Nephron progenitor cell (in vitro differentiated cells): ENCODE data around the gene RBP3.

ENCODE experiments used
- DNase-seq: peaks from one replicate; pipeline ENCODE4 v3.0.0; 2021
- H3K27ac Mint-ChIP-seq: 2 replicates; pipeline ENCODE4 v1.8.0; 2021; ENCODE audit warnings: mild to moderate bottlenecking, moderate library complexity, mixed read lengths
- H3K27me3 Mint-ChIP-seq: 2 replicates; pipeline ENCODE4 v1.8.0; 2021; ENCODE audit warnings: mild to moderate bottlenecking, low read depth, mixed read lengths; ENCODE audit not compliant: poor library complexity
- H3K36me3 Mint-ChIP-seq: 2 replicates; pipeline ENCODE4 v1.8.0; 2021; ENCODE audit warnings: low read depth, mixed read lengths
- H3K4me1 Mint-ChIP-seq: 2 replicates; pipeline ENCODE4 v1.8.0; 2021; ENCODE audit warnings: mixed read lengths
- H3K4me3 Mint-ChIP-seq: 2 replicates; pipeline ENCODE4 v1.8.0; 2021; ENCODE audit warnings: mild to moderate bottlenecking, moderate library complexity, mixed read lengths
- H3K9me3 Mint-ChIP-seq: 2 replicates; pipeline ENCODE4 v1.8.0; 2021; ENCODE audit warnings: mild to moderate bottlenecking, moderate library complexity, mixed read lengths
- TF ChIP-seq, protein P1 (sequence below): fragments of 200-600 bp; sonication (generic); IDR thresholded peaks from 2 replicates; pipeline ENCODE4 v1.5.0; 2021; ENCODE audit warnings: antibody characterized with exemption

The RBP3 gene

DNA sequence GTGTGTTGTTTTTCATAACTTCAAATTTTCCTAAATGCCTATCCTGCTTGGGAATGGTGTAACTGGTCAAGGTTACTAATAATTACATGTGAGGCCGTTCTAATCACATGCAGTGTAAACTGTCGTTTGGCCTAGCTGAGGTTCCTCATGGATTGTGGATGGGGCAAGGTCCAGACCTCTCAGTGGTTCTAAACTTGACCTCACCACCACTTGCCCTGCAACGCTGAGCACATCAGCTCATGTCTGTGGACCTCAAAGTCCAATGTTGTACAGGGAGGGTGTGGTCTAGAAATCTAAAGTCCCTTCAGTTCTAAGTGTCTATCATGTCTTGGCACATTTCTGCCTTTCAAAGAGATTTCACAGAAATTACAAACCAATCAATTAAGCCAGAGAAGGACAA, 15.6 kb downstream of the RBP3 start:
- TF ChIP-seq, protein P1, sequence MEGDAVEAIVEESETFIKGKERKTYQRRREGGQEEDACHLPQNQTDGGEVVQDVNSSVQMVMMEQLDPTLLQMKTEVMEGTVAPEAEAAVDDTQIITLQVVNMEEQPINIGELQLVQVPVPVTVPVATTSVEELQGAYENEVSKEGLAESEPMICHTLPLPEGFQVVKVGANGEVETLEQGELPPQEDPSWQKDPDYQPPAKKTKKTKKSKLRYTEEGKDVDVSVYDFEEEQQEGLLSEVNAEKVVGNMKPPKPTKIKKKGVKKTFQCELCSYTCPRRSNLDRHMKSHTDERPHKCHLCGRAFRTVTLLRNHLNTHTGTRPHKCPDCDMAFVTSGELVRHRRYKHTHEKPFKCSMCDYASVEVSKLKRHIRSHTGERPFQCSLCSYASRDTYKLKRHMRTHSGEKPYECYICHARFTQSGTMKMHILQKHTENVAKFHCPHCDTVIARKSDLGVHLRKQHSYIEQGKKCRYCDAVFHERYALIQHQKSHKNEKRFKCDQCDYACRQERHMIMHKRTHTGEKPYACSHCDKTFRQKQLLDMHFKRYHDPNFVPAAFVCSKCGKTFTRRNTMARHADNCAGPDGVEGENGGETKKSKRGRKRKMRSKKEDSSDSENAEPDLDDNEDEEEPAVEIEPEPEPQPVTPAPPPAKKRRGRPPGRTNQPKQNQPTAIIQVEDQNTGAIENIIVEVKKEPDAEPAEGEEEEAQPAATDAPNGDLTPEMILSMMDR: no peak
- Mint-ChIP-seq H3K9me3 (no peaks in the 10 kb centered on the region), H3K27ac (no peak overlapping the region), H3K4me1 (peaks cover 26% of the 10 kb centered on the region), H3K4me3 (no peak overlapping the region), H3K27me3 (peaks cover 21% of the 10 kb centered on the region), H3K36me3 (no peaks in the 10 kb centered on the region)
- DNase-seq: no peak

DNA sequence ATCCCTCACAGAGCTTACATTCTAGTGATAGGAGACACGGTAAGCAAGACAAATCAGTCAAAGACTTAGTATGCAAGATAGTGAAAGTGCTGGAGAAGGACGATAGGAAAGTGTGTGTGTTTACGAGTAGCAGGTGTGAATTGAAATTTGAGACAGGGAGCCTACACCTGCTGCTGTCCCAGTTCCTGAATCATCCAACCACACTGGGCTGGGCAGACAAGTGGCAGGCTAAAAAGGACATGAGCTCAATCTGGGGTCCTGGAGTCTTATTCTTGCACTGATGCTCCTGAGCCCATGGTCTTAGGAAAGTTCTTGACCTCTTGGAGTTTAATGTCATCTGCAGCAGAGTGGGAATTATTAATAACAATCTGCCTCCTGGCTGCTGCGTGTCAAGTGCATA, 16.2 kb downstream of the RBP3 start:
- no peaks in the 10 kb centered on the region for H3K36me3 Mint-ChIP-seq

DNA sequence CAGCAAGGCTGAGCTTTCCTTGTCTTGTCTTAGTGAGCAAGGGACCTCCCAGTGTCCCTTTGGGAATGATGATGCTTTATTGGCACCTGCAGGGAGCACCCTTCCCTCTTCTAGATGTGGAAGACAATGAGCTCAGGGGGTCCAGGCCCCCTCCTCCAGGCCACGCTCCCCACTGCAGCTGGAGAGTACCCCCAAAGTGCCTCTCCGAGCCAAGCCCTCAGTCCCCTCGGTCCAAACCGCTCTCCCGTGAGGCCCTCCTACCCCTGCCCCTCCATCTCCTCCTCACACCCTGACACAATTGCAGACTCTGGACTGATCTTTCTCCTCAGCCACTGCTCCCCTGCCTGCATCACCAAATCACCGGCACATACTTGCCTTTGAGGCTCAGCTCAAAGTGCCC, 16.7 kb downstream of the RBP3 start:
- no peak overlapping the region for H3K4me3 Mint-ChIP-seq
- no peaks in the 10 kb centered on the region for H3K36me3 Mint-ChIP-seq
- H3K27ac Mint-ChIP-seq: no peak overlapping the region
- H3K9me3 Mint-ChIP-seq: no peaks in the 10 kb centered on the region
- TF ChIP-seq, protein P1: no peak
- peaks cover 34% of the 10 kb centered on the region for H3K4me1 Mint-ChIP-seq
- no peak for DNase-seq
- peaks cover 21% of the 10 kb centered on the region for H3K27me3 Mint-ChIP-seq

More for the DNA sequence above, 16.2 kb downstream of the RBP3 start:
- TF ChIP-seq, protein P1: no peak
- Mint-ChIP-seq H3K27ac (no peak overlapping the region), H3K9me3 (no peaks in the 10 kb centered on the region), H3K4me1 (peaks cover 29% of the 10 kb centered on the region), H3K4me3 (no peak overlapping the region), H3K27me3 (peaks cover 21% of the 10 kb centered on the region)
- no peak for DNase-seq

DNA sequence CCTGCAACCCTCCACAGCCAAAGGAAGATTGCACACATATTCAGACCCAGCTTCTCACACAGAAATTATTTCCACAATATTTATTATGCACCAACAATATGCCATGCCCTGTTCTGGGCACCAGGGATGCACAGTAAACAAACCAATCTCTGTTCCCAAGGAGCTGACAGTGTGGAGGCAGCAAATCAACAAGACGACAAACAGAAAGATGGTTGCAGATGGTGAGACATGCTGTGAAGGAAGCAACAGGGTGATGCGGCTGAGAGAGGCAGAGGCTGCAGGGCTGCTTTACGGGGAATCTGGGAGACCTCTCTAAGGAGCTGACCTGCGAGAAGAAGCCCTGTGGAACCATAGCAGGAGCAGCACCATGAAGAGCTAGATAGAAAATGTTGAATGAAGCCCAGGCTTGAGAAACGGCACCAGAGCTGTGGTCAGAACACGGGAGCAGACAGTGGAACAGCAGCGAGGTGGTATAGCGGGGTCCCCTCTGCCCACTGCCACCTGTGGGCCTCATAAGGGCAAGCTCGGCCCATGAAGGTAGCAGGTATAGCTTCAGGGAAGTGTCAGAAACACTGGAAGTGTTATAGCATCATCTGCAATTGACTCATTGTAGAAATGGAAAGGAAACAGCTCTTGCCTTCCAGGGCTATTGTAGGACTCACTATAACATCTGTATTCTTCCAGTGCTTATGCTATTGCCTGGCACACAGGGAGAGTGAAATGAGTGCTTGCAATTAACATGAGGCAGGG, 17.4 kb downstream of the RBP3 start:
- TF ChIP-seq, protein P1: no peak
- H3K9me3 Mint-ChIP-seq: no peaks in the 10 kb centered on the region
- H3K27ac Mint-ChIP-seq: no peak overlapping the region
- no peak for DNase-seq
- H3K36me3 Mint-ChIP-seq: no peaks in the 10 kb centered on the region
- H3K27me3 Mint-ChIP-seq: peaks cover 24% of the 10 kb centered on the region
- H3K4me1 Mint-ChIP-seq: peaks cover 40% of the 10 kb centered on the region
- no peak overlapping the region for H3K4me3 Mint-ChIP-seq

DNA sequence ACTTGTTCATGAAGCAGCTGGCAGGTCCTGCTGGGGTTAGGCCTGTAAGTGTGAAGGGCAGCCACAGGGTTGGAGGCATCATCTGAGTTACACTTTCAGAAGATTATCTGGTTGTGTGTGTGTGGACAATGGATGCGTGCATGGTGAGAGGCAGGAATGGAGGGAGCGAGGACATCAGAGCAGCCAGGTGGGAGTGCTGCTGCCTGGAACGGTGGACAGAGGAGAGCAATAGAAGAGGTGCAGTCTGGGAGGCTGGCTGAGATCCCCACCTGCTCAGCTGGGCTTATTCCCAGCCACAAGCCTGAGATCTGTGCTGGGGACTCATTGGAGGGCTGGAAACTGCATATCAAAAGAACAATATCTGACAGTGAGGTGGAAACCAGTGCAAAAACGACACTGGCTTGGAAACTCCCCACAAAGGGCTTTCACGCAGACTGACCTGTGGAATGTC, 18.0 kb downstream of the RBP3 start:
- Mint-ChIP-seq H3K4me3 (no peak overlapping the region), H3K36me3 (no peaks in the 10 kb centered on the region), H3K27ac (no peak overlapping the region), H3K9me3 (no peaks in the 10 kb centered on the region), H3K4me1 (peaks cover 39% of the 10 kb centered on the region), H3K27me3 (peaks cover 25% of the 10 kb centered on the region)
- no peak for DNase-seq
- TF ChIP-seq, protein P1: no peak
